Stomach (tissue), 4 donors: ENCODE data around the gene HHIPL1.

Experiments used
- EP300 ChIP-seq: sonication (generic); formaldehyde crosslinking; IDR thresholded peaks from one replicate; pipeline ENCODE4 v1.6.1; 2017; ENCODE audit warnings: antibody characterized with exemption
- POLR2A ChIP-seq, 4 donors: fragments of 450-650 bp; IDR thresholded peaks; one replicate each; pipeline ENCODE4 v1.6.1; 2016; ENCODE audit warnings: antibody characterized with exemption in 4 of 4, control low read depth in 2 of 4, mild to moderate bottlenecking in 1 of 4, moderate library complexity in 1 of 4
- POLR2AphosphoS5 ChIP-seq, 3 donors: sonication (generic); formaldehyde crosslinking; IDR thresholded peaks; one replicate each; pipeline ENCODE4 v1.6.1; 2016; ENCODE audit warnings: antibody characterized with exemption in 3 of 3
- TF ChIP-seq, protein P1 (sequence below), 7 experiments: fragments of 450-650 bp in 4 of 7; fragments of 200-600 bp in 3 of 7; sonication (generic) in 3 of 7; IDR thresholded peaks; one replicate each; pipeline ENCODE4 v1.5.1; 2016 to 2019; ENCODE audit warnings: antibody characterized with exemption in 7 of 7, control low read depth in 2 of 7, mild to moderate bottlenecking in 1 of 7

DNA sequence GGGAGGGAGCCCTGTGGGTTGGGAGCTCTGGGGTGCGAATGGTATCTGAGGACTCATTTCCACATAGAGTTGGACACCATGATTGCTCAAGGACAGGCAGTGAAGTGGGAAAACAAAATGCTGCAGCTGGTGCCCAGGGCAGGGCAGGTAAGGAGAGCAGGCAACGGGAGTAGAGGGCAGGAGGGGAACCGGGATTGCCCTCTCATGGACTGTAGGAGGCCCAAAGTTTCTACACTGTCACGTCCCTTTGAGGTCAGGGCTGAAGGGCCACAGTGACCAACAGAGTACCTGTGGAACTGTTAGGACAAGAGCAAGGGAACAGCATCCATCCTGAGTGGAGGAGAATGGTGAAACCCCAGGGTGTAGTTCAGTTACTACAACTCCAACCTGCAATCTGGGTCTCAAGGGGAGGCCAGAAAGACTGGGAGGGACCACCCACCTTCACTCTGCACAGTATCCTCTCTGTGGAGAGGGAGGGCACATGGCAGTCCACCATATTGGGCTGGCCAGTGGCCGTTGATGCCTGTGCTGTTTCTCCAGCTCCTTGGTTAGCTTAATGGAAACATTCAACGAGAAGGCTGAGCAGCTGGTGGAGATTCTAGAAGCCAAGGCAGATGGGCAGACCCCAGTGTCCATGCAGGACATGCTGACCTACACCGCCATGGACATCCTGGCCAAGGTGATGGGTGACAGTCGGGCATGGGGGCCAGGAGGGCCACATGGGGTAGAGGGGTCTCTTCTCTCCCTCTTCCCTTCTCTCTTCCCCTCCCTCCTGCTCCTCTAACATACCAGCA lies 61.4 kb downstream of the HHIPL1 start:
- TF ChIP-seq, protein P1, sequence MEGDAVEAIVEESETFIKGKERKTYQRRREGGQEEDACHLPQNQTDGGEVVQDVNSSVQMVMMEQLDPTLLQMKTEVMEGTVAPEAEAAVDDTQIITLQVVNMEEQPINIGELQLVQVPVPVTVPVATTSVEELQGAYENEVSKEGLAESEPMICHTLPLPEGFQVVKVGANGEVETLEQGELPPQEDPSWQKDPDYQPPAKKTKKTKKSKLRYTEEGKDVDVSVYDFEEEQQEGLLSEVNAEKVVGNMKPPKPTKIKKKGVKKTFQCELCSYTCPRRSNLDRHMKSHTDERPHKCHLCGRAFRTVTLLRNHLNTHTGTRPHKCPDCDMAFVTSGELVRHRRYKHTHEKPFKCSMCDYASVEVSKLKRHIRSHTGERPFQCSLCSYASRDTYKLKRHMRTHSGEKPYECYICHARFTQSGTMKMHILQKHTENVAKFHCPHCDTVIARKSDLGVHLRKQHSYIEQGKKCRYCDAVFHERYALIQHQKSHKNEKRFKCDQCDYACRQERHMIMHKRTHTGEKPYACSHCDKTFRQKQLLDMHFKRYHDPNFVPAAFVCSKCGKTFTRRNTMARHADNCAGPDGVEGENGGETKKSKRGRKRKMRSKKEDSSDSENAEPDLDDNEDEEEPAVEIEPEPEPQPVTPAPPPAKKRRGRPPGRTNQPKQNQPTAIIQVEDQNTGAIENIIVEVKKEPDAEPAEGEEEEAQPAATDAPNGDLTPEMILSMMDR (IDR thresholded peaks at IDR 0.05) = no peak
- TF ChIP-seq POLR2AphosphoS5 (IDR thresholded peaks at IDR 0.05) (no peak), POLR2A (IDR thresholded peaks at IDR 0.05) (no peak), EP300 (no peak)
